Amygdala (tissue), 56 donors: Measurements from ENCODE around the gene AP2M1.
"Not testable (repeated sequence)": the region's sequence is repeated elsewhere in the genome, so short reads cannot be mapped to it uniquely, and the experiment has no call there.

Experiments
- DNase-seq, 56 donors: peaks; one replicate each; lab custom pipeline; 2025; lab: John Stamatoyannopoulos, UW

AP2M1 gene

DNA sequence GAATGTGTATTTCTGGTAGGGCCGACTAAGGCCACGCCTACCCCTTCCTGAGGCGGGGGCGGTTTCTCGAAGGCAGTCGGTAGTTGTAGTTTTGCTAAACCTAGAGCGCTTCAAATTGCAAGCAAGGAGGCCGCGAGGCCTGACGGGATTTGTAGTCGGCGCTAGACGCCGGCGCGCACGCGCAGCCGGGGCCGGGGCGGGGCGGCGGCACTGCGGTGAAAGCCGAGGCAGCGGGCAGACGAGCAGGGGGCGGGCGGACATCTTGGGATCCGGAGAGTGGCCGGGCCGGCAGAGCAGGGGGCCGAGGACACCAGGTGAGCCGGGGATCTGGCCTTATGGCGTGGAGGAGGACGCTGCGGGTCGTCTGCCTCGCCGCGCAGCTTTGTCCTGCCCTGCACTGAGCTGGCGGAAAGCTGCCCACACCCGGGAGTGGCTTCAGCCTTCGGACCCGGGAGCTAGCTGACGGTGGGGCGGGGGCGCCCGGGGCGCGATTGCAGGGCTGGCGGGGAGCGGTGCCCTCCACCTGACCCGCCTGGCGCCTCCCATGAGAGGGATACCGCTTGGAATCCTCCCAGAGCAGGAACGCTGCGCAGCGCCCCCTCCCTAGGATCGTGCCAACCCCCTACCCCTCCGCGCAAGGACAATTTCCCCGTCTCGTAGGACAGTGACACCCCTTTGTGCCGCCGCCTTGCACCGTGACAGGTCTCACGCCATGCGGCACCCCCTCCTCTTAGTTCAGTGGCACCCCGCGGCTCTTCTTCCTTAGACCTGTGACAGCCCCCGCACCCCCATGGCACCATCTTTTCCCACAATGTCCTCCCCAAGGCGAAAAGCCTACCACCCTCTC lies at the start of gene AP2M1:
AP2M1 (plus strand) TSS at position 210 of the 847 bp plus-strand sequence. CDS start 2,139 bp downstream, outside the sequence.
- peak; percentile 64 to 100 (median 97) for DNase-seq

- DNase-seq: no peak
Observed at GRCh38 chr3:184126006-184126405, 48.6 kb upstream of the AP2M1 start.

DNA sequence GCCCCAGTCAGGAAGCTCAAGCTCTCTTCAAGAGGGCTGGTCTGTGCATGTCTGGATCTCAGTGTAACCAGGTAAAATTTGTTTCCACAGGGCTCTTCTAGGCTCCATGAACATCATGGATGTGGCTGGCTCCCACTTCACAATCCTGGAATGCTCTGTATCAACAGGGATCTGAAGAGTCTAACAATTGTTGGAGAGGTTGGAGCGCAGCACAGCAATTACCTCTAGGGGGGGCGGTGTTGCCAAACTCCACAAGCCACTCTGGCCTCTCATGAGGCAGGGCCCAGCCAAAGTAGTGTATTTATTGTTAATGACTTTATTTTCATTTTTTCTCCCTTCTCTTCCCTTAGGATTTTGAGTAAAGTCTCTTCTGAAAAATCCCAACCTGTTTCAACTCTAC lies 45.6 kb upstream of the AP2M1 start:
- no peak for DNase-seq

- DNase-seq: no peak
Observed at GRCh38 chr3:184132945-184133344, 41.7 kb upstream of the AP2M1 start.

DNA sequence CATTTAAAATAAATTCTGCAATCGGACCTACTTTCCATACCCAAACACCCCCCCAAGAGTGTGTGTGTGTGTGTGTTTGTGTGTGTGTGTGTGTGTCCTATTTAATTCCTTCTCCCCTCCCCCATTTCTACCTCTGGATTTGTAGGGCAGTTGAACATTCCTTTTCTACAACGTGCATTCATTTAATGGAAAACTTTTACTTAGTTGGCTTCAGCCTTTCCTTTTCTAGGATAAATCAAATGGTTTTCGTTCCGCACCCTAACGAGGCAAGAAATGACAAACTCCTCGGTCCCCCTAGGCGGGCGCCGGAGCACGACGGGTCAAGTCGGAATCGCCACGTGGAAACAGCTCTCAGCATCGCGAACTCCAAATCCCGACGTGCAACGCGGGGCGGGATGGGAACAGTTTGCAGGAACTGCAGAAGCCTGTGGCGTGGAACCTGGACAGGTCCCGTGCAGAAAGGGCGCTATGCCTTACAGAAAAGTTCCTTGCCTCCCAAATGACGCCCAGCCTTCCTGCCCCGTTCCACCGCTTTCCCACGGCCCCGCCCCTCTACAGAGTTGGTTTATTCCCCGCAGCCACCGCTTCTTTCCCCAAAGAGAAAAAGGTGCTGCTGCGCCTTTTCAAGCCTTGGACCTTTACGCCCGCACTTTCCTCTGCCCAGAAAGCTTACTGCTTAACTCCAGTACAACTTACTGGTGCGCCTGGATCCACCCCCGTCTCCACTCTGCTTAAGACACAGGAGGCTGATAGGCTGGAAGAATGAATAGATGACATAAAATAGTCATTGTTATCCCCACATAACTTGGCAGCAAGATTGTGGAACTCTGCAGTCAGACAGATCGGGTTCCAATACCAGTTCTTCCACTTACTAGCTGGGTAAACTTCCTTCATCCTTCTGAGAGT lies 40.6 kb upstream of the AP2M1 start:
- peak; percentile 12 to 89 (median 65) for DNase-seq

DNA sequence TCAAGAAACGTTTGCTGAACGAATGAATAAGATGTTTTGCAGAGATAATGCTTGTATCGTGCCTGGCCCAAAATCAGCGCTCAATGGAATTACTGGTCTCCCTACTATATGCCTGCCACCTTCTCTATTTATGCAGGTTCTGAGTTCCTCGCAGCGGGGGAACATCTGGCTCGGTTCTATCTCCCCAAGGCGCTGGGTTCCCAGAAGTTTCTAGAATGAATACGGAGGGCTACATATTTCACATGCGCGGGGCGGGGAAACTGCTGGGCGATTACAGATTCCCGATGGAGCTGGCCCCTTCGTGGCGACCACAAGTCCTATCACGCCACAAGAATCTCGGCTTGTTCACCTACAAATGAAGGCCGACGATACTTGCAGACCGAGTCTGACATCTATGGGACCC lies 39.9 kb upstream of the AP2M1 start:
- DNase-seq: peak in 1 of 56 donors; percentile 44

DNA sequence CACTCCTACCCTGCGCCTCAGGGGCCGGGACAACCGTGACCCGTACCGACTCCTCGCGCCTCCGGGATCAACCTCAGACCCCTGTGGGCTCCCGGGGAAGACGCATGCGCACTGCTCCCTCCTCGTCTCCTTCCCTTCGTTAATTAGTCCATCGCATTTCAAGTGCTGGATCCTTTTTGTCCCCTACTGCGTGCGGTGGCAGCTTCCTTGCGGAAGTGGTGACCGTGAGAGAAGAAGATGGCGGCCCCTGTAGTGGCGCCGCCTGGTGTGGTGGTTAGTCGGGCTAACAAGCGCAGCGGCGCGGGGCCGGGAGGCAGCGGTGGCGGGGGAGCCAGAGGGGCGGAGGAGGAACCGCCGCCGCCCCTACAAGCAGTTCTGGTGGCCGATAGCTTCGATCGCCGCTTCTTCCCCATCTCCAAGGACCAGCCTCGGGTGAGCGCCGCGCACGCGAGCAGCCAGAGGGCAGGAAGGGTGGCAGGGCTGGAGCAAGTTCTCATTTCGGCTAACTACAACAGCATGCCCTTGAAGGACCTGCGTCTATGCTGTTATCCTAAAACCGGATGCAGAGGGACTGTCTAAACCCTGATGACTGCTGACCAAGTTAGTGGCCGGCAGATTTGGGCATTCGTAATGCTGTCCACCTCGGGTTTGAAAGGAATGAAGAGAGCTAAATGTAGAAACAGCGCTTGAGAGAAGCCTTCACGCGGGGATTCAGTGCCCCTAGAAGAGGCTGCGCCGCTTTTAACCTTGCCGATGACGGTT lies 39.3 kb upstream of the AP2M1 start, which contains the start of gene EIF2B5:
EIF2B5 (plus strand) TSS at position 210 of the 762 bp plus-strand sequence; CDS start at position 238, 28 bp downstream.
- DNase-seq: peak; percentile 54 to 96 (median 89)

- DNase-seq: no peak
Observed at GRCh38 chr3:184135911-184136260, 38.8 kb upstream of the AP2M1 start.

GRCh38 chr3:184140436-184140835 lies 34.2 kb upstream of the AP2M1 start:
- DNase-seq: no peak

- DNase-seq: no peak
Observed at GRCh38 chr3:184142199-184142598, 32.5 kb upstream of the AP2M1 start.

- no peak for DNase-seq
Observed at GRCh38 chr3:184143327-184143726, 31.3 kb upstream of the AP2M1 start.

DNA sequence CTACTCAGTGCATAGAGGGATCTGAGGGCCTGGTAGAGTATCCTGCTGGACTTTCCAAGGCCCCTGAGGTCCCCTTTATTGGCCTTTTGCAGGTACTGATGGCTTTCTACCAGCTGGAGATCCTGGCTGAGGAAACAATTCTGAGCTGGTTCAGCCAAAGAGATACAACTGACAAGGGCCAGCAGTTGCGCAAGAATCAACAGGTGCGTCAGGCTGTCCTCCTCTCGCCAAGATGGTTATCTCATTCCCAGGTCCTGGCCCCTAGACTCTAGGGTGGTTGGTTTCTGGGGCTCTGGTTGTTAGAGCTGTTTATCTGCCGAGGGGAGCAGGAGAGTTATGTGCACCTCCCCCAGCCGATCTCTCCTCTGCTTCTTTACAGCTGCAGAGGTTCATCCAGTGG lies 30.1 kb upstream of the AP2M1 start:
- no peak for DNase-seq

- DNase-seq: peak in 13 of 56 donors; percentile 4 to 44 (median 12)
Observed at GRCh38 chr3:184145111-184145524, 29.5 kb upstream of the AP2M1 start.

DNA sequence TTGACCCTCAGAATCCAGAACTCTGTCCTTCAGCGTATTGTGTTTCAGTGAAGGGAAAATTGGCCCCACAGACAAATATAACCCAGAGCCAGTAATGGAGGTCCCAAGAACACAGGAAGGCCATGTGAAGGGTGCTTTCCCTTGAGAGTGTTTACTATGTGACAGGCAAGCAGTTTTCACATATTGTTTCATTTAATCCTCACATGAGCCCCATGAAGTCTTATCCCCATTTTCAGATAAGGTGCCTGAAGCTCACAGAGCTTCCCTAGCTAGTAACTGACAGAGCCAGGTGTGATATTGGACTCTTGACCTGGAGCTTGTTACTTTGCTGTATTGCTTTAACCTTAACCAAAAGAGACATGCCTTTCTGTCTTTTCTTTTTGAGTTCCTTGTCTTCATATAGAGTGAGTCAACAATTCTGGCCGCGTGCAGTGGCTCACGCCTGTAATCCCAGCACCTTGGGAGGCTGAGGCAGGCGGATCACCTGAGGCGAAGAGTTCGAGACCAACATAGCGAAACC lies 28.8 kb upstream of the AP2M1 start:
- DNase-seq: no peak

GRCh38 chr3:184148076-184148475 lies 26.6 kb upstream of the AP2M1 start:
- no peak for DNase-seq

DNA sequence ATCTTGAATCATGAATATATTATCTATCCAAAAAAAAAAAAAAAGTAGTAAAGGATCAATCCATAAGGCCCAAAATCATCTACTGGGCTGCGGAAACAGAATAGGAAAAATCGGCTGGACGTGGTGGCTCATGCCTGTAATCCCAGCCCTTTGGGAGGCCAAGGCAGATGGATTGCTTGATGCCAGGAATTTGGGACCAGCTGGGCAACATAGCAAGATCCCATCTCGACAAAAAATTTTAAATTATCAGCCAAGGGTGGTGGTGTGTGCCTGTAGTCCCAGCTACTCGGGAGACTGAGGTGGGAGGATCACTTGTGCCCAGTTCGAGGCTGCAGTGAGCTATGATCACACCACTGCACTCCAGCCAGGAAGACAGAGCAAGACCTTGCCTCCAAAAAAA lies 25.5 kb upstream of the AP2M1 start:
- no peak for DNase-seq

- not testable (repeated sequence) for DNase-seq
Observed at GRCh38 chr3:184149770-184150169, 24.9 kb upstream of the AP2M1 start.

- peak in 45 of 56 donors; percentile 9 to 78 (median 57) for DNase-seq
Observed at GRCh38 chr3:184154885-184155643, 19.6 kb upstream of the AP2M1 start, which contains the start of gene DVL3. Gene DVL3, plus strand, starts transcription at chr3:184155377. Its CDS starts 259 bp downstream, at chr3:184155636.
